Tibial artery (tissue), 4 donors: Measurements from ENCODE around the gene CHRNA9.

ENCODE experiments used
- DNase-seq, 2 donors: peaks; one replicate each; pipeline ENCODE4 v3.0.0-alpha.2; 2019
- H3K27ac ChIP-seq, 2 donors: fragments of 200-600 bp; sonication (generic) in 1 of 2; 1 replicate in 1 of 2; 2 replicates in 1 of 2; pipeline ENCODE4 v1.5.1; 2018 to 2019; ENCODE audit warnings: mild to moderate bottlenecking in 1 of 2
- H3K27me3 ChIP-seq, 2 donors: fragments of 200-600 bp; sonication (generic) in 1 of 2; one replicate each; pipeline versions ENCODE4 v1.5.1 to v1.6.0; 2016 to 2019
- H3K36me3 ChIP-seq, 3 donors: fragments of 200-600 bp; sonication (generic) in 2 of 3; one replicate each; pipeline ENCODE4 v1.5.1; 2016 to 2019; ENCODE audit warnings: mild to moderate bottlenecking in 2 of 3
- H3K4me1 ChIP-seq, 4 donors: fragments of 200-600 bp; sonication (generic) in 2 of 4; 1 replicate in 3 of 4; 2 replicates in 1 of 4; pipeline ENCODE4 v1.5.1; 2016 to 2019
- H3K4me3 ChIP-seq, 2 donors: fragments of 200-600 bp; sonication (generic) in 1 of 2; 1 replicate in 1 of 2; 2 replicates in 1 of 2; pipeline ENCODE4 v1.5.1; 2018 to 2019; ENCODE audit warnings: mild to moderate bottlenecking in 2 of 2
- H3K9me3 ChIP-seq, 3 donors: fragments of 200-600 bp; sonication (generic) in 1 of 3; one replicate each; pipeline ENCODE4 v1.5.1; 2016 to 2019
- CTCF ChIP-seq, 2 experiments: fragments of 200-600 bp in 1 of 2; fragments of 450-650 bp in 1 of 2; IDR thresholded peaks; one replicate each; pipeline ENCODE4 v1.5.1; 2017 to 2019; ENCODE audit warnings: antibody characterized with exemption in 2 of 2, mild to moderate bottlenecking in 1 of 2, moderate library complexity in 1 of 2
- intact Hi-C: fragments of 100-400 bp; cut with DNase I; formaldehyde crosslinking; loops from one replicate; pipeline ENCODE4 v1.15.0; 2023; ENCODE audit warnings: low total_unique reads

CHRNA9 gene

DNA sequence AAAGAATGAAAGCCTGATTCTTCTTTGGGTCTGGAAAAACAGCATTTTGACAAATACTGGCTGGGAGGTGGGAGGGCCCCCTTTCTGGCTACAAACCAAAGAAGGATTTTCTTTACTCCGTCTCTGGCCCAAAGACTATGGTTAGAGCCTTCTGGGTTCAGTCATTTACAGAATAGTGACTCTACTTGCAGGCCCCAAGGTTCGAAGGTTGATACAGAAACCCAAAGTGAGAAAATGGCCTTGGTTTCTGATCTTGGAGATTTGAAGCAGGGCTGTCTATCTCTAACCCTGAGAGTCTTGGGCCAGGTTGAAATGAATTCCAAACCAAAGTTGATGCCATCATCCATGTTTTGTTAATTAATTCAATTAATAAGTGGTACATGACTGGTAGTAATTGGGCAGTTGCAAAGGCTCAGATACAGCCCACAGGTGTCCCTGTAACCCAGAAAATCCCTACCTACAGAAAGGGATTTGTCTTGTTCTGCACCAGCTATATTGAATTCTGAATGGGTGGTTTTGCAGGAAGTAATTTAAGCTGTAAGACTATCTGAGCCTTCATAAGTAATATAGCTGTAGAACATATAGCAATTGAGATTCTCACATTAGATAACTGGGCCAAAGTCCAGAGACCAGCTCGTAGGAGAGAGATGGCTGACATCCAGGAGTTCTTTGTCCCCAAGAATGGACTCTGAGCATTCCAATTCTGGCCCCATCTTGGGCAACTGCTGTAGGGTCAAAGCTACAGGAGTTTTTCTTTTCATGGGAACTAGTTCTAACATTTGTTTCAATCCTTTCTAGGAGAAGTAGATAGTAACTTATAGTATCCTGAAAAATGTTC, 34.5 kb downstream of the CHRNA9 start:
- DNase-seq, result no peak
- no peaks in the 10 kb centered on the region for H3K27me3 ChIP-seq
- H3K4me1 ChIP-seq, result no peaks in the 10 kb centered on the region
- TF ChIP-seq CTCF (IDR thresholded peaks at IDR 0.05), result no peak
- H3K9me3 ChIP-seq, result no peaks in the 10 kb centered on the region
- intact Hi-C loops, result no loop called here
- no peak overlapping the region for H3K27ac ChIP-seq
- H3K4me3 ChIP-seq, result no peak overlapping the region
- no peaks in the 10 kb centered on the region for H3K36me3 ChIP-seq

DNA sequence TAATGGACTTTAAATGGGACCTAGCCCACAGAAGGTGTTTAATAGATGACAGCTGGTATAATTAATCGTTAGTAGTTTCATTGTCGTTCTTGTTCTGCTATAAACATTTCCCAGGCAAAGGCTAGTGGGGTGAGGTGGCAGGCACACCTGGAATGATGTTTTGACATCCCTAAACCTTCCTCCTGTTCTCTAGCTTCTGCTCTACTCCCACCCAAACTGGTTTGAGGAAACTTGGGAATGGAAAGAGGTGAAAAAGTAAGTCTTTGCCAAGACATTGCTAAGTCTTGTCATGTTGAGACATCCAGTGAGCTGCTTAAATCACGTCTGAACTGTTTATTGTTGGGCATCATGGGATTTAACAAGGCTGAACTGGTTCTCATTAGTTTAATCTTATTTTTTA, 37.5 kb downstream of the CHRNA9 start:
- Histone ChIP-seq H3K9me3 (no peaks in the 10 kb centered on the region), H3K4me1 (no peaks in the 10 kb centered on the region), H3K27ac (no peak overlapping the region), H3K4me3 (no peak overlapping the region), H3K27me3 (no peaks in the 10 kb centered on the region), H3K36me3 (no peaks in the 10 kb centered on the region)
- TF ChIP-seq CTCF (IDR thresholded peaks at IDR 0.05), result no peak
- DNase-seq, result no peak
- intact Hi-C loops, result no loop called here

DNA sequence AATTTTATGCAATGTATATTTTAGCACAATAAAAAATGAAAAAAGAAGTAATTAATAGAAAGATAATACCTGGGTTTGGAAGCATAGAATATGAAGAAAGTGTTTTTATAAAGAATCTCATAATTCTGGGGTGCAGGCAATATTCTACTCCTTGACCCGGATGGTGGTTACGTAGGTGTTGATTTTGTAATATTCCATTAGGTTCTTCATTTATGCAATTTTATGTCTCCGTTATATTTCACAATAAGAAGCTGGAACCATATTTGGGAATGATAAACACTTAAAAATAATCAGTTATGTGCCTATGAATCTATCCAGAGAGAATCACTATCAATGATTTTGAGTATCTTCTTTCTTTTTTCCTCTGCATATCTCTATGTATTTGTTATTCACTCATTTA, 38.5 kb downstream of the CHRNA9 start:
- Histone ChIP-seq H3K27ac (no peak overlapping the region), H3K9me3 (no peaks in the 10 kb centered on the region)
- intact Hi-C loops, result no loop called here

GRCh38 chr4:40375095-40375494, 40.0 kb downstream of the CHRNA9 start:
- H3K27me3 ChIP-seq, result no peaks in the 10 kb centered on the region
- no peaks in the 10 kb centered on the region for H3K9me3 ChIP-seq
- intact Hi-C loops, result no loop called here
- TF ChIP-seq CTCF (IDR thresholded peaks at IDR 0.05), result no peak
- no peaks in the 10 kb centered on the region for H3K36me3 ChIP-seq
- no peak overlapping the region for H3K4me3 ChIP-seq
- H3K27ac ChIP-seq, result no peak overlapping the region
- H3K4me1 ChIP-seq, result no peaks in the 10 kb centered on the region
- no peak for DNase-seq

More for the DNA sequence above, 38.5 kb downstream of the CHRNA9 start:
- no peaks in the 10 kb centered on the region for H3K4me1 ChIP-seq
- no peaks in the 10 kb centered on the region for H3K27me3 ChIP-seq
- no peaks in the 10 kb centered on the region for H3K36me3 ChIP-seq
- H3K4me3 ChIP-seq, result no peak overlapping the region
- TF ChIP-seq CTCF (IDR thresholded peaks at IDR 0.05), result no peak
- DNase-seq, result no peak

- Histone ChIP-seq H3K9me3 (no peaks in the 10 kb centered on the region), H3K4me1 (no peaks in the 10 kb centered on the region), H3K4me3 (no peak overlapping the region), H3K27me3 (no peaks in the 10 kb centered on the region), H3K36me3 (no peaks in the 10 kb centered on the region), H3K27ac (no peak overlapping the region)
- no peak for DNase-seq
- intact Hi-C loops, result no loop called here
- no peak for TF ChIP-seq CTCF (IDR thresholded peaks at IDR 0.05)
Observed at GRCh38 chr4:40375620-40376019, 40.5 kb downstream of the CHRNA9 start.
